NOMO-1 treated with DMSO at 0.1 percent for 48 hours (cell line): ENCODE data around the gene SLC6A3.

ENCODE experiments used
- DNase-seq: peaks from one replicate; lab custom pipeline; 2025; ENCODE audit not compliant: unreplicated experiment; lab: John Stamatoyannopoulos, UW

The SLC6A3 gene

GRCh38 chr5:1409381-1410110, 35.7 kb downstream of the SLC6A3 start:
- DNase-seq, result peak; percentile 51

GRCh38 chr5:1406681-1407640, 38.3 kb downstream of the SLC6A3 start:
- no peak for DNase-seq

GRCh38 chr5:1405539-1406530, 39.4 kb downstream of the SLC6A3 start:
- no peak for DNase-seq

GRCh38 chr5:1405121-1405520, 40.1 kb downstream of the SLC6A3 start:
- DNase-seq, result no peak

GRCh38 chr5:1404062-1404461, 41.2 kb downstream of the SLC6A3 start:
- no peak for DNase-seq

- no peak for DNase-seq
These were observed 42.5 kb downstream of the SLC6A3 start for GRCh38 chr5:1402611-1403255.

GRCh38 chr5:1401536-1402138, 43.6 kb downstream of the SLC6A3 start:
- DNase-seq, result no peak

GRCh38 chr5:1400936-1401335, 44.3 kb downstream of the SLC6A3 start:
- no peak for DNase-seq

- no peak for DNase-seq
These were observed 44.9 kb downstream of the SLC6A3 start for GRCh38 chr5:1400211-1400855.

- DNase-seq, result no peak
These were observed 45.5 kb downstream of the SLC6A3 start for GRCh38 chr5:1399737-1400136.

GRCh38 chr5:1396293-1396816, 48.9 kb downstream of the SLC6A3 start:
- no peak for DNase-seq

GRCh38 chr5:1394881-1395860, 50.1 kb downstream of the SLC6A3 start:
- DNase-seq, result no peak

- DNase-seq, result no peak
These were observed 51.4 kb downstream of the SLC6A3 start for GRCh38 chr5:1393571-1394501.

- DNase-seq, result peak; percentile 28
These were observed 52.3 kb downstream of the SLC6A3 start for GRCh38 chr5:1392801-1393565.

GRCh38 chr5:1392261-1392660, 53.0 kb downstream of the SLC6A3 start:
- no peak for DNase-seq

GRCh38 chr5:1391691-1392090, 53.5 kb downstream of the SLC6A3 start:
- DNase-seq, result no peak
